ENCODE results near the gene PVALEF. TPM values are rescaled to one million over a fixed set of nuclear protein-coding genes. Genes with fewer than 3 reads are reported as not detected.
A peak's percentile ranks its signal among the peaks of the same experiment; 100 is the strongest.
"Not testable (repeated sequence)": the region's sequence is repeated elsewhere in the genome, so short reads cannot be mapped to it uniquely, and the experiment has no call there.

The PVALEF gene
- total RNA-seq, 4 donors from 2014 or later: not detected

DNA sequence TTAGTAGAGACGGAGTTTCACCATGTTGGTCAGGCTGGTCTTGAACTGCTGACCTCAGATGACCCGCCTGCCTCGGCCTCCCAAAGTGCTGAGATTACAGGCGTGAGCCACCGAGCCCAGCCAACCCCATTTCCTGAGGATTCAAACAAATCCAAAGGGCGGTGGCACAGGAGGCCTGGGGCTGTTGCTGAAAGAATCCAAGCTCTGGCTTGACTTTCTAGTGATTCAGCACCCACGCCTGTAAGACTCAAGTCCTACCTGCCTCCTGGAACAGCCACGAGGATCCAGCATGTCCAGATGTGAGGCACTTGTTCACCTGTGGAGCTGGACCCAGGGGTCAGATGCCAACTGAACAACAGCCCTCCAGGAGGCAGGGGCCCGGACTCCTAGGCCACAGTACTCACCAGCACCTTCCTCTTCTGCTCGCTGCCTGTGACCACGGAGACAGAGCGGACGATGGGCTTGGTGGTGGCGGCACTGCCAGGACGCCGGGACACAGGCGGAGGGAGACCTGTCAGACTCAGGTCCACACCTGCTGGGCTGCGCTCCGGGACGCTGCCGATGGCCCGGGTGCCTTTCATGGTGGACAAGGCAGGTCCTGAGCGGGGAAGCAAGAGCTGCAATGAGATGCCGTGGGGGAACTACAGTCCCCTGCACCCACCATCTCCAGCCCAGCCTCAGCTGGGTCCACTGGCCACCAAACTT lies 54.3 kb downstream of the PVALEF start:
- H3K4me3 ChIP-seq (ENCODE audit: low read depth, poor library complexity, severe bottlenecking): no peak overlapping the region
- DNase-seq (ENCODE audit: low spot score in 2 of 2): no peak
- no peak for TF ChIP-seq POLR2A (IDR thresholded peaks at IDR 0.05)
- WGBS, 2 donors: 80 to 89% methylated on average over 17 to 23 of the region's 24 CpGs
- intact Hi-C loops (cut with DNase I; ENCODE audit: low total_unique reads): no loop called here

- intact Hi-C loops (cut with DNase I; ENCODE audit: low total_unique reads): no loop called here
- no peak overlapping the region for H3K4me3 ChIP-seq (ENCODE audit: low read depth, poor library complexity, severe bottlenecking)
- no peak for TF ChIP-seq POLR2A (IDR thresholded peaks at IDR 0.05)
- TF ChIP-seq, protein P1, sequence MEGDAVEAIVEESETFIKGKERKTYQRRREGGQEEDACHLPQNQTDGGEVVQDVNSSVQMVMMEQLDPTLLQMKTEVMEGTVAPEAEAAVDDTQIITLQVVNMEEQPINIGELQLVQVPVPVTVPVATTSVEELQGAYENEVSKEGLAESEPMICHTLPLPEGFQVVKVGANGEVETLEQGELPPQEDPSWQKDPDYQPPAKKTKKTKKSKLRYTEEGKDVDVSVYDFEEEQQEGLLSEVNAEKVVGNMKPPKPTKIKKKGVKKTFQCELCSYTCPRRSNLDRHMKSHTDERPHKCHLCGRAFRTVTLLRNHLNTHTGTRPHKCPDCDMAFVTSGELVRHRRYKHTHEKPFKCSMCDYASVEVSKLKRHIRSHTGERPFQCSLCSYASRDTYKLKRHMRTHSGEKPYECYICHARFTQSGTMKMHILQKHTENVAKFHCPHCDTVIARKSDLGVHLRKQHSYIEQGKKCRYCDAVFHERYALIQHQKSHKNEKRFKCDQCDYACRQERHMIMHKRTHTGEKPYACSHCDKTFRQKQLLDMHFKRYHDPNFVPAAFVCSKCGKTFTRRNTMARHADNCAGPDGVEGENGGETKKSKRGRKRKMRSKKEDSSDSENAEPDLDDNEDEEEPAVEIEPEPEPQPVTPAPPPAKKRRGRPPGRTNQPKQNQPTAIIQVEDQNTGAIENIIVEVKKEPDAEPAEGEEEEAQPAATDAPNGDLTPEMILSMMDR (IDR thresholded peaks at IDR 0.05): no peak
- DNase-seq (ENCODE audit: low spot score in 2 of 2): no peak
- 47 to 61% methylated on average over 11 of the region's 11 CpGs for WGBS, 2 donors
Observed at GRCh38 chr17:81221371-81221841, 56.1 kb downstream of the PVALEF start.

DNA sequence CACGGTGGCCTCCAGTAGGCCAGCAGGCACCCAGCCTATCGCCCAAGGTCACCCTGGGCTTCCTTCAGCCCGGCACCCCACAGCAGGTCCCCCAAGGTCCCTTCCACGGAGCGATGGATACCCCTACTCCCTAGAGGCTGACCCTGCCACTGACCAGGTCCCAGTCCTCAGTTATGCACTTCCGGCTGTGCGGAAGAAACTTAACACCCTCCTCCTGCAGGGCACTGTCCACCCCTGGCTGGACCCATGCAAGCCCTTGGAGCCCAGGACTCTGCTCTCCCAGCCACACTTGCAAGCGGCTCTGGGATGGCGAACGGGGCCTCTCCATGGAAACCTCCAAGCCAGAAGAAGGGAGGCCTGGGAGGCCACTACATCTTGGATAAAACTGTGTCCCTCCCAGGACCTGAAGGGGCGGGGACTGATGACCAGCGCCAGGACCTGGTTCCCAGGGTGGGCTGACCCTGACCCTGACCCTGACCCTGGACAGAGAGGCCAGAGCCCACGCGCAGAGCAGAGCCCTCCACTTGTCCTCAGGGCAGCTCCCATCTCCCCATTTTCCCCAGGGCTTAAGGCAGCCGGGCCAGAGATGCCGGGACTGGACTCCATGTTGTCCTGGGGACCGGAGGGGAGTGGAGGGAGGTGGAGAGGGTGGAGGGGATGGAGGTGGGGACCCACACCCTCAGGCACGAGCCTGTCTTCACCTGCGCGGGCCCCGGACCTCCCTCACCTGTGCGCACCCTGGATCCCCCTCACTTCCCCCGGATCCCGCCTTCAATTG lies 56.7 kb downstream of the PVALEF start:
- WGBS, 2 donors: 21 to 22% methylated on average over 23 of the region's 24 CpGs
- H3K4me3 ChIP-seq (ENCODE audit: low read depth, poor library complexity, severe bottlenecking): peak overlapping the region; percentile 55
- no peak for TF ChIP-seq POLR2A (IDR thresholded peaks at IDR 0.05)
- TF ChIP-seq, protein P1 (IDR thresholded peaks at IDR 0.05): no peak
- intact Hi-C loops (cut with DNase I; ENCODE audit: low total_unique reads): no loop called here
- no peak for DNase-seq (ENCODE audit: low spot score in 2 of 2)

DNA sequence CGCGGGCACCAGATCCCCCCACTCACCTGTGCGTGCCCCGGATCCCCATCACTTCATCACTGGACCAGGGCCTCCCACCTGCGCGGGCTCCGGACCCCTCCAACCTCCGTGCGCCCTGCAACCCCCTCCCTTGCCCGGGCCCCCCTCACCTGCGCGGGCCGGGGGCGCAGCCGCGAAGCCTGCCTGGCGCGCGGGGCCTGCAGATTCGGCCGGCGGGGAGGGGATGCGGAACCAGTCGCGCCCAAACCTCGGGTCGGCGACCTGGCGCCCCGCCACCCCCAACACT lies 57.3 kb downstream of the PVALEF start:
- no peak for TF ChIP-seq POLR2A (IDR thresholded peaks at IDR 0.05)
- TF ChIP-seq, protein P1 (IDR thresholded peaks at IDR 0.05): no peak
- peak overlapping the region; percentile 55 for H3K4me3 ChIP-seq (ENCODE audit: low read depth, poor library complexity, severe bottlenecking)
- intact Hi-C loops (cut with DNase I; ENCODE audit: low total_unique reads): no loop called here
- DNase-seq (ENCODE audit: low spot score in 2 of 2): no peak
- WGBS, 2 donors: 0% methylated on average over 1 to 30 of the region's 30 CpGs

DNA sequence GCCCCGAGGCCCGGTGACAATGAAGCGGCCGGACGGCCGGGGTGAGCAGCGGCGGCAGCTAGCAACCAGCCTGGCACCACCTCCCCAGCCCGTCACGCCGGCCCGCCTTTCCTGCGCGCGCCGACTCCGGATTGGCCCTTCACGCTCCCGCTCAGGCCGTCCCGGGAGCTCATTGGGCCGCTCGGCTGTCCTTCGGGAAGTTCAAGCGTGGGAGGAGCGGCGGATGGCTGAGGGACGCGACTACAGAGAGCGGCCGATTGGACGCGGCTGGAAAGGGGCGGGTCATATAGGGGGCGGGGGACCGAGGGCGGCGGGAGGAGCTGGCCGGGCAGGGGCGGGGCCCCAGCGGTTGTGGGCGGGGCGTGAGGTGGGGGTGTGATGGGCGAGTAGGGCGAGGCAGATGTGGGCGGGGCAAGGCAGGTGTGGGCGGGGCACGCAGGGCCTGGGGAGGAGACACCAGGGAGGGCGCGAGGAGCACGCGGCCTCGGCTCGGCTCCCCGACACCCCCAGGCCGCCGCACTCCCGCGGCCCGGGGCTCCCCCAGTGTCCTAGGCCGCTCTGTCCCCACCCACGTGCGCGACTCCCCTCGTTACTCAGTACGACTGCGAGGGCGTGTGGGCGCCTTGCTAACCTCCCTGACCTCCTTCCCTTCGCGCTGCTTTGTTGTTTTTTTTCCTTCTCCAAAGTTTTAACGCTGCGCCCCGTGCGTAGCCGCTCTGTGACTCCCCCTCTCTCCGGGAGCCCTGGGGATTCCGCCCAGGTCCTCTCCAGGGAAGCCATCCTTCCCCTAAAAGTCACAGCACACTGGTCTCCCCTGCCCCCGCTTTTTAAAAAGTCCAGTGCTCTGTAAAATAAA lies 57.8 kb downstream of the PVALEF start, which contains the start of gene CEP131:
Gene CEP131, minus strand, starts transcription at position 60 of the 856 bp plus-strand sequence. CDS start 2,909 bp downstream, outside the sequence.
- TF ChIP-seq, protein P1 (IDR thresholded peaks at IDR 0.05): no peak
- no peak for TF ChIP-seq POLR2A (IDR thresholded peaks at IDR 0.05)
- intact Hi-C loops (cut with DNase I; ENCODE audit: low total_unique reads): no loop called here
- WGBS, 2 donors: 3 to 4% methylated on average over 63 to 65 of the region's 79 CpGs
- DNase-seq (ENCODE audit: low spot score in 2 of 2): peak; percentile 98 to 100
- peak within 1 kb of the TSS; percentile 55 for H3K4me3 ChIP-seq (ENCODE audit: low read depth, poor library complexity, severe bottlenecking)

DNA sequence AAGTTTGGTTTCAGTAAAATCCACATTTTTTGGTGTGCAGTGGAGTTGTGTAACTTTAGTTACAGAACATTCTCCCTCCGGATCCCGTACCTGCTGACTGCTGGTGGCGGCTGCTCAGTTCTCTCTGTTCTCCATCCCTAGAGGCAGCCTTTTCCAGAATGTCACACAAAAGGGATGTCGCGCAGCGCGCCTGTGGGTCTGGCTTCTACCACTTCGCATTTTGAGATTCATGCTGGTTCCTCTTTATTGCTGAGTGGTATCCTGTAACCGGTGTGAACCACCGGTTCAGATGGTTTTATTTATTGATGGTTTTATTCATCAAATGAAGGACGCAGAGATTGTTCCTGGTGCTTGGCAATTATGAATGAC lies 58.4 kb downstream of the PVALEF start:
- TF ChIP-seq, protein P1 (IDR thresholded peaks at IDR 0.05): no peak
- no peak for TF ChIP-seq POLR2A (IDR thresholded peaks at IDR 0.05)
- no peak overlapping the region for H3K4me3 ChIP-seq (ENCODE audit: low read depth, poor library complexity, severe bottlenecking)
- 46 to 47% methylated on average over 11 of the region's 11 CpGs for WGBS, 2 donors
- intact Hi-C loops (cut with DNase I; ENCODE audit: low total_unique reads): no loop called here
- no peak for DNase-seq (ENCODE audit: low spot score in 2 of 2)

GRCh38 chr17:81227630-81228029 lies 62.3 kb downstream of the PVALEF start:
- DNase-seq (ENCODE audit: low spot score in 2 of 2); H3K4me3 ChIP-seq (ENCODE audit: low read depth, poor library complexity, severe bottlenecking); intact Hi-C loops (cut with DNase I; ENCODE audit: low total_unique reads): not testable (repeated sequence)
- 63 to 66% methylated on average over 2 of the region's 2 CpGs for WGBS, 2 donors
